Activated T-cell treated with anti-CD3 and anti-CD28 coated beads, Interleukin-2, amount 50 U/mL, for 72 hours (primary cell): ENCODE measurements around the gene CAMK2B. TPM values are rescaled to one million over a fixed set of nuclear protein-coding genes. Genes with fewer than 3 reads are reported as not detected.
A peak's percentile ranks its signal among the peaks of the same experiment; 100 is the strongest.

Experiments
- ATAC-seq, 2 donors: fragments of 150-1000 bp; cut with Tn5 transposase; replicated peaks in 1 of 2; 2 replicates each; pipeline ENCODE4 v1.10.0; 2021; ENCODE audit warnings: moderate library complexity in 2 of 2, mild to moderate bottlenecking in 1 of 2
- DNase-seq, 2 donors: peaks; one replicate each; pipeline ENCODE4 v3.0.0; 2021 to 2022; ENCODE audit warnings: mixed read lengths in 1 of 2
- H3K27ac Mint-ChIP-seq: one replicate; pipeline ENCODE4 v1.8.0; 2022; ENCODE audit warnings: mild to moderate bottlenecking, moderate library complexity, mixed read lengths
- H3K27me3 Mint-ChIP-seq: one replicate; pipeline ENCODE4 v1.8.0; 2022; ENCODE audit warnings: low read depth, mixed read lengths
- H3K36me3 Mint-ChIP-seq, 2 donors: one replicate each; pipeline ENCODE4 v1.8.0; 2022; ENCODE audit warnings: mixed read lengths in 2 of 2, mild to moderate bottlenecking in 1 of 2; ENCODE audit not compliant: insufficient read depth in 2 of 2
- H3K4me1 Mint-ChIP-seq: one replicate; pipeline ENCODE4 v1.8.0; 2022; ENCODE audit warnings: low read depth, mixed read lengths
- H3K4me3 Mint-ChIP-seq, 2 donors: one replicate each; pipeline ENCODE4 v1.8.0; 2022; ENCODE audit warnings: mild to moderate bottlenecking in 2 of 2, mixed read lengths in 2 of 2, moderate library complexity in 2 of 2
- H3K9me3 Mint-ChIP-seq, 2 donors: one replicate each; pipeline ENCODE4 v1.8.0; 2022; ENCODE audit warnings: mixed read lengths in 2 of 2
- total RNA-seq, 2 donors: library from RNA; stranded (reverse); gene quantifications; one replicate each; pipeline ENCODE4 v1.2.3, GENCODE V29; 2022

CAMK2B gene
- total RNA-seq, 2 donors from 2014 or later = 0.86 to 1.4 TPM

GRCh38 chr7:44224974-44225565, 100.3 kb downstream of the CAMK2B start:
- no peak for DNase-seq
- H3K9me3 Mint-ChIP-seq = no peaks in the 10 kb centered on the region
- no peaks in the 10 kb centered on the region for H3K27me3 Mint-ChIP-seq
- H3K36me3 Mint-ChIP-seq = no peaks in the 10 kb centered on the region
- no peak overlapping the region for H3K4me3 Mint-ChIP-seq
- no peak for ATAC-seq
- H3K4me1 Mint-ChIP-seq = no peaks in the 10 kb centered on the region
- H3K27ac Mint-ChIP-seq = no peak overlapping the region

- Mint-ChIP-seq H3K4me1 (no peaks in the 10 kb centered on the region), H3K27me3 (no peaks in the 10 kb centered on the region), H3K9me3 (no peaks in the 10 kb centered on the region), H3K4me3 (no peak overlapping the region), H3K36me3 (no peaks in the 10 kb centered on the region), H3K27ac (no peak overlapping the region)
- ATAC-seq = no peak
- no peak for DNase-seq
These were observed 101.1 kb downstream of the CAMK2B start for GRCh38 chr7:44224080-44224973.

GRCh38 chr7:44223362-44224079, 101.9 kb downstream of the CAMK2B start:
- no peak overlapping the region for H3K4me3 Mint-ChIP-seq
- DNase-seq (no peak), ATAC-seq (no peak)
- H3K27me3 Mint-ChIP-seq = no peaks in the 10 kb centered on the region
- H3K9me3 Mint-ChIP-seq = no peaks in the 10 kb centered on the region
- no peaks in the 10 kb centered on the region for H3K36me3 Mint-ChIP-seq
- H3K27ac Mint-ChIP-seq = no peak overlapping the region
- no peaks in the 10 kb centered on the region for H3K4me1 Mint-ChIP-seq

- H3K27me3 Mint-ChIP-seq = no peaks in the 10 kb centered on the region
- ATAC-seq = no peak
- no peaks in the 10 kb centered on the region for H3K9me3 Mint-ChIP-seq
- no peak overlapping the region for H3K4me3 Mint-ChIP-seq
- no peaks in the 10 kb centered on the region for H3K36me3 Mint-ChIP-seq
- no peak for DNase-seq
- H3K4me1 Mint-ChIP-seq = no peaks in the 10 kb centered on the region
- no peak overlapping the region for H3K27ac Mint-ChIP-seq
These were observed 102.6 kb downstream of the CAMK2B start for GRCh38 chr7:44222776-44223261.

GRCh38 chr7:44222074-44222473, 103.3 kb downstream of the CAMK2B start:
- H3K4me3 Mint-ChIP-seq = no peak overlapping the region
- H3K9me3 Mint-ChIP-seq = no peaks in the 10 kb centered on the region
- H3K36me3 Mint-ChIP-seq = no peaks in the 10 kb centered on the region
- ATAC-seq (no peak), DNase-seq (no peak)
- H3K27me3 Mint-ChIP-seq = no peaks in the 10 kb centered on the region
- H3K4me1 Mint-ChIP-seq = no peaks in the 10 kb centered on the region
- H3K27ac Mint-ChIP-seq = no peak overlapping the region

- no peak for DNase-seq
- Mint-ChIP-seq H3K36me3 (no peaks in the 10 kb centered on the region), H3K4me1 (no peaks in the 10 kb centered on the region)
These were observed 104.1 kb downstream of the CAMK2B start for GRCh38 chr7:44221231-44221791.

GRCh38 chr7:44220358-44221112, 104.9 kb downstream of the CAMK2B start:
- no peak overlapping the region for H3K27ac Mint-ChIP-seq

More at GRCh38 chr7:44221231-44221791, 104.1 kb downstream of the CAMK2B start:
- ATAC-seq = no peak
- Mint-ChIP-seq H3K4me3 (no peak overlapping the region), H3K9me3 (no peaks in the 10 kb centered on the region), H3K27me3 (no peaks in the 10 kb centered on the region), H3K27ac (no peak overlapping the region)

GRCh38 chr7:44220046-44220357, 105.4 kb downstream of the CAMK2B start:
- no peaks in the 10 kb centered on the region for H3K9me3 Mint-ChIP-seq

More at GRCh38 chr7:44220358-44221112, 104.9 kb downstream of the CAMK2B start:
- H3K4me1 Mint-ChIP-seq = no peaks in the 10 kb centered on the region
- no peak for ATAC-seq
- H3K9me3 Mint-ChIP-seq = no peaks in the 10 kb centered on the region
- no peak for DNase-seq
- no peaks in the 10 kb centered on the region for H3K36me3 Mint-ChIP-seq
- H3K4me3 Mint-ChIP-seq = no peak overlapping the region
- H3K27me3 Mint-ChIP-seq = no peaks in the 10 kb centered on the region

GRCh38 chr7:44219371-44220045, 105.9 kb downstream of the CAMK2B start:
- Mint-ChIP-seq H3K27me3 (no peaks in the 10 kb centered on the region), H3K4me1 (no peaks in the 10 kb centered on the region), H3K36me3 (no peaks in the 10 kb centered on the region), H3K27ac (no peak overlapping the region), H3K9me3 (no peaks in the 10 kb centered on the region), H3K4me3 (no peak overlapping the region)
- ATAC-seq (peak in 1 of 2 donors; percentile 19), DNase-seq (no peak)

More at GRCh38 chr7:44220046-44220357, 105.4 kb downstream of the CAMK2B start:
- Mint-ChIP-seq H3K27me3 (no peaks in the 10 kb centered on the region), H3K4me3 (no peak overlapping the region), H3K27ac (no peak overlapping the region), H3K4me1 (no peaks in the 10 kb centered on the region), H3K36me3 (no peaks in the 10 kb centered on the region)
- no peak for ATAC-seq
- DNase-seq = no peak

GRCh38 chr7:44218418-44219201, 106.8 kb downstream of the CAMK2B start:
- Mint-ChIP-seq H3K9me3 (no peaks in the 10 kb centered on the region), H3K4me3 (no peak overlapping the region), H3K27ac (no peak overlapping the region), H3K4me1 (no peaks in the 10 kb centered on the region), H3K36me3 (no peaks in the 10 kb centered on the region), H3K27me3 (no peaks in the 10 kb centered on the region)
- ATAC-seq = peak in 1 of 2 donors; percentile 14
- DNase-seq = no peak

GRCh38 chr7:44217852-44218402, 107.5 kb downstream of the CAMK2B start:
- no peaks in the 10 kb centered on the region for H3K9me3 Mint-ChIP-seq
- peak; percentile 4 to 5 for ATAC-seq
- H3K27ac Mint-ChIP-seq = no peak overlapping the region
- no peaks in the 10 kb centered on the region for H3K36me3 Mint-ChIP-seq
- H3K4me1 Mint-ChIP-seq = no peaks in the 10 kb centered on the region
- no peak overlapping the region for H3K4me3 Mint-ChIP-seq
- no peaks in the 10 kb centered on the region for H3K27me3 Mint-ChIP-seq
- DNase-seq = no peak
